Activated gamma-delta T cell treated with anti-CD3 and anti-CD28 coated beads, Interleukin-2, amount 50 U/mL, for 16 hours (primary cell): ENCODE data around the gene SUPT7L.
"Not testable (repeated sequence)": the region's sequence is repeated elsewhere in the genome, so short reads cannot be mapped to it uniquely, and the experiment has no call there.

ENCODE experiments used
- DNase-seq: peaks from one replicate; pipeline ENCODE4 v3.0.0-alpha.2; 2020; ENCODE audit warnings: low read depth

The SUPT7L gene

GRCh38 chr2:27685006-27685405, 21.6 kb upstream of the SUPT7L start:
- DNase-seq: not testable (repeated sequence)

GRCh38 chr2:27683390-27684071, 20.1 kb upstream of the SUPT7L start:
- DNase-seq: peak; percentile 91

GRCh38 chr2:27682334-27682771, 18.9 kb upstream of the SUPT7L start:
- DNase-seq: not testable (repeated sequence)

- DNase-seq: no peak
Measured at GRCh38 chr2:27681841-27682240, 18.4 kb upstream of the SUPT7L start.

- DNase-seq: no peak
Measured at GRCh38 chr2:27680571-27680970, 17.2 kb upstream of the SUPT7L start.

GRCh38 chr2:27672723-27673486, 9.5 kb upstream of the SUPT7L start:
- no peak for DNase-seq

- DNase-seq: no peak
Measured at GRCh38 chr2:27671235-27671634, 7.8 kb upstream of the SUPT7L start.

- no peak for DNase-seq
Measured at GRCh38 chr2:27667446-27667845, 4.0 kb upstream of the SUPT7L start.

GRCh38 chr2:27664622-27665363, 1.4 kb upstream of the SUPT7L start:
- DNase-seq: no peak

- no peak for DNase-seq
Measured at GRCh38 chr2:27664154-27664574, 750 bp upstream of the SUPT7L start.

- no peak for DNase-seq
Measured at GRCh38 chr2:27661371-27661770, 2.0 kb downstream of the SUPT7L start.

GRCh38 chr2:27655155-27655951, 8.1 kb downstream of the SUPT7L start:
- DNase-seq: no peak

- no peak for DNase-seq
Measured at GRCh38 chr2:27653397-27653796, 10.0 kb downstream of the SUPT7L start.

- DNase-seq: no peak
Measured at GRCh38 chr2:27652790-27653189, 10.6 kb downstream of the SUPT7L start.

- no peak for DNase-seq
Measured at GRCh38 chr2:27652341-27652740, 11.1 kb downstream of the SUPT7L start.

GRCh38 chr2:27651056-27651455, 12.4 kb downstream of the SUPT7L start:
- DNase-seq: no peak

GRCh38 chr2:27647737-27648136, 15.7 kb downstream of the SUPT7L start:
- DNase-seq: no peak

GRCh38 chr2:27647289-27647688, 16.1 kb downstream of the SUPT7L start:
- no peak for DNase-seq

- DNase-seq: no peak
Measured at GRCh38 chr2:27645197-27645596, 18.2 kb downstream of the SUPT7L start.

- no peak for DNase-seq
Measured at GRCh38 chr2:27640722-27641245, 22.6 kb downstream of the SUPT7L start.

GRCh38 chr2:27638709-27639108, 24.7 kb downstream of the SUPT7L start:
- DNase-seq: no peak
